HG02870 (cell line): ENCODE results near the gene AGO1.
"Not testable (repeated sequence)": the region's sequence is repeated elsewhere in the genome, so short reads cannot be mapped to it uniquely, and the experiment has no call there.

Experiments used
- ATAC-seq: cut with Tn5 transposase; IDR thresholded peaks from one replicate; pipeline ENCODE4 v1.9.1; 2021; ENCODE audit warnings: mild to moderate bottlenecking, moderate library complexity; ENCODE audit not compliant: unreplicated experiment

AGO1 gene

DNA sequence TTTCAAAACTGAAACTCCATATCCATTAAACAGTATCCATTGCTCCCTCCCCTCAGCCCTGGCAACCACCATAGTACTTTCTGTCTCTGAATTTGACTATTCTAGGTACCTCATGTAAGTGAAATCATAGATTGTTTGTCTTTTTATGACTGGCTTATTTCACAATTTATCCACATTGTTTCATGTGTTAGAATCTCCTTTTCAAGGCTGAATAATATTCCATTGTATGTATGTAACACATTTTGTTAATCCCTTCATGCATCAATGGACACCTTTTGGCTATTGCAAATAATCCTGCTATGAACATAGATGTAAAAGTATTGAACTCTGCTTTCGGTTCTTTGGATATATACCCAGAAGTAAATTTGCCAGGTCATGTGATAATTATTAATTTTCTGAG, 85.4 kb downstream of the AGO1 start:
- no peak for ATAC-seq

DNA sequence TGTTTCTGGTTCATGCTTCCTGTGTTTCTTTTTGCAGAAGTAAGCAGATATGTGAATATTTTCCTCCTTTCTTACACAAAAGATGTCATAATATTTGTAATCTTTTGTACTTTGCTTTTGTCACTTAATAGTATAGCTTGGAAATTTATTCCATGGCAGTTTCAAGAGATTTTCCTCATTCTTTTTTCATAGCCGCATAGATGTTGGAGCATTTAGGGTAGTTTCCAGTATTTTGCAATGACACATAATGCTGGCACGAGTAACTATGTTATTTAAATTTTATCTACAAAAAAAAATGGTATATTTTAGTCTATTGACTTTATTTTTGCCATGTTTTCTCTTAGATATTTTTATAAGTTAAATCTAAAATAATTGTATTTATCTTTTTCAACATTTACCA, 88.6 kb downstream of the AGO1 start:
- no peak for ATAC-seq

- ATAC-seq = not testable (repeated sequence)
Measured at GRCh38 chr1:35972631-35973030, 89.6 kb downstream of the AGO1 start.

DNA sequence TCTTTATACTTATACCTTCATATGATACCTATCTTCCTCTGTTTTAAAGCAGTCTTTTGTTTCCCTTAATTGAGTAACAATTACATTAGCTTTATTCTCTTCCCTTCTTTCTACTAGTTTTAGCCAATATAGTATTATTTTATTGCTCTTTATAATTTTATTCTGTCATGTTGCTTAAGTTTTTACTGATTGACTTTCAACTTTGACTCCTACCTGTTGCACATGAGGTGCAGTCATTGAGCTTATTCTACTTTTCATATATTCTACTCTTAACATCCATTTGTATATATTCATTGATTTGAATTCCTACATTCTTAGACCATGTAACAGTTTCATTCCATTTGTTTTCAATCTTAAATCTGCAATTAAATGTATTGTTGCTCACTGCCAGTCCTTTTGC, 97.1 kb downstream of the AGO1 start:
- no peak for ATAC-seq
